HepG2 (cell line): ENCODE data around the gene NFASC. TPM values are rescaled to one million over a fixed set of nuclear protein-coding genes. Genes with fewer than 3 reads are reported as not detected.

Source experiments
- ATAC-seq: fragments of 200-7000 bp; cut with Tn5 transposase; 3 replicates; pipeline ENCODE4 v1.9.1; 2020; ENCODE audit warnings: mild to moderate bottlenecking, moderate library complexity
- BruUV-seq: library from RNA; stranded (reverse); fragments of 400-500 nt; replicated peaks from 2 replicates; lab custom pipeline; 2021; lab: Mats Ljungman, UMichigan
- CTCF ChIA-PET: fragments of 300-600 bp; formaldehyde crosslinking; extraction: SDS; loops from one replicate; lab custom pipeline; 2021; ENCODE audit warnings: low total read pairs, inconsistent platforms, low intra/inter-chr PET ratio; lab: Yijun Ruan, JAX
- POLR2A ChIA-PET: fragments of 350-600 bp; sonication (Branson Sonifier 250); formaldehyde crosslinking; loops from one replicate; lab custom pipeline; 2020; ENCODE audit warnings: antibody characterized with exemption, inconsistent platforms; lab: Yijun Ruan, JAX
- DNase-seq: peaks from one replicate; pipeline ENCODE4 v3.0.0-alpha.2; 2015; ENCODE audit warnings: low spot score
- FAIRE-seq: peaks from 3 replicates; lab custom pipeline; 2011; peaks lifted over from hg19 to GRCh38; lab: Jason Lieb, UNC
- H2AFZ ChIP-seq: one replicate; pipeline ENCODE4 v1.6.1; 2011; ENCODE audit warnings: low read length, inconsistent platforms
- H3K27ac ChIP-seq: fragments of 300-600 bp; 3 replicates; pipeline ENCODE4 v1.8.0; 2011; ENCODE audit warnings: mixed run types, mild to moderate bottlenecking, mixed read lengths, low read length, inconsistent platforms; ENCODE audit not compliant: insufficient read depth; ENCODE audit errors: extremely low read length
- H3K27me3 ChIP-seq, 2 experiments: fragments of 200-600 bp in 1 of 2; 2 replicates in 1 of 2; 3 replicates in 1 of 2; pipeline versions ENCODE4 v1.6.0 to v1.8.0; 2011; ENCODE audit warnings: low read length in 2 of 2, mild to moderate bottlenecking in 2 of 2, moderate library complexity in 2 of 2, inconsistent platforms in 1 of 2; ENCODE audit not compliant: insufficient read depth in 2 of 2, control insufficient read depth in 1 of 2
- H3K36me3 ChIP-seq, 2 experiments: fragments of 200-600 bp in 1 of 2; replicated peaks in 1 of 2; 2 replicates in 1 of 2; 3 replicates in 1 of 2; pipeline versions ENCODE4 v1.5.1 to v1.8.0; 2011; ENCODE audit warnings: low read length in 2 of 2, inconsistent platforms in 1 of 2; ENCODE audit not compliant: insufficient read depth in 2 of 2, control insufficient read depth in 1 of 2
- H3K4me1 ChIP-seq: 2 replicates; pipeline ENCODE4 v1.5.1; 2012; ENCODE audit warnings: low read length, inconsistent platforms; ENCODE audit not compliant: insufficient read depth
- H3K4me2 ChIP-seq: 2 replicates; pipeline ENCODE4 v1.6.0; 2011; ENCODE audit warnings: low read depth, low read length, inconsistent platforms
- H3K4me3 ChIP-seq, 3 experiments: fragments of 200-600 bp in 1 of 3; sonication (generic), shearing (Covaris generic) in 1 of 3; replicated peaks in 1 of 3; 2 replicates each; pipeline ENCODE4 v1.5.1; 2011 to 2016; ENCODE audit warnings: low read length in 3 of 3, inconsistent platforms in 2 of 3, low read depth in 2 of 3, mild to moderate bottlenecking in 2 of 3, control low read depth in 1 of 3, mixed read lengths in 1 of 3; ENCODE audit not compliant: insufficient read depth in 1 of 3
- H3K79me2 ChIP-seq: one replicate; pipeline ENCODE4 v1.6.1; 2011; ENCODE audit warnings: low read length, inconsistent platforms; ENCODE audit not compliant: insufficient read depth
- H3K9ac ChIP-seq: 2 replicates; pipeline ENCODE4 v1.6.0; 2011; ENCODE audit warnings: mild to moderate bottlenecking, low read depth, low read length, inconsistent platforms; ENCODE audit not compliant: insufficient read depth
- H3K9me3 ChIP-seq: 2 replicates; pipeline ENCODE4 v1.5.1; 2012; ENCODE audit warnings: mild to moderate bottlenecking, low read length
- H4K20me1 ChIP-seq: 2 replicates; pipeline ENCODE4 v1.6.0; 2011; ENCODE audit warnings: inconsistent platforms, mild to moderate bottlenecking, low read length, moderate library complexity; ENCODE audit not compliant: insufficient read depth
- BORCS8-MEF2B ChIP-seq: sonication (generic); formaldehyde crosslinking; IDR thresholded peaks from 2 replicates; pipeline ENCODE4 v1.8.0; 2022; ENCODE audit warnings: mild to moderate bottlenecking, missing genetic modification reagents
- NFIC ChIP-seq: IDR thresholded peaks from 2 replicates; pipeline ENCODE4 v1.6.1; 2012; ENCODE audit warnings: mild to moderate bottlenecking, low read length, inconsistent platforms
- SIN3A ChIP-seq: IDR thresholded peaks from 2 replicates; pipeline ENCODE4 v1.6.1; 2011; ENCODE audit warnings: low read depth, mild to moderate bottlenecking, control low read depth, low read length, borderline replicate concordance
- SP5 ChIP-seq: IDR thresholded peaks from 2 replicates; pipeline ENCODE4 v1.6.1; 2016; ENCODE audit warnings: low read depth, borderline replicate concordance
- ZNF839 ChIP-seq: sonication (generic); formaldehyde crosslinking; IDR thresholded peaks from 2 replicates; pipeline ENCODE4 v1.4.0; 2020; ENCODE audit warnings: missing genetic modification reagents, mild to moderate bottlenecking, borderline replicate concordance
- WGBS: methylation state at CpG from one replicate; pipeline ENCODE4 v1.1.6; 2017; ENCODE audit warnings: low lambda C conversion rate; 5-methylcytosine and 5-hydroxymethylcytosine counted together
- in situ Hi-C: cut with HindIII; loops from 2 replicates; pipeline ENCODE4 v1.10.0; 2017; ENCODE audit warnings: low pct_unique_long_range_greater_than_20kb; ENCODE audit not compliant: extremely low pct_ligation_motif_present
- intact Hi-C: fragments of 100-400 bp; cut with micrococcal nuclease; formaldehyde crosslinking; loops from one replicate; pipeline ENCODE4 v1.10.0; 2022; ENCODE audit not compliant: unreplicated experiment
- polyA plus RNA-seq, 8 experiments: library from polyadenylated mRNA; depleted of rRNA in 3 of 8; stranded (reverse) in 7 of 8; unstranded in 1 of 8; fragments of >200 nt; fragmentation: Illumina TruSeq in 4 of 8; extraction: Trizol in 4 of 8; gene quantifications; 2 replicates each; pipeline versions ENCODE4 v1.2.1 to v1.2.3, GENCODE V29; 2011 to 2016; ENCODE audit warnings: low read depth in 4 of 8, missing spikeins in 1 of 8, mixed read lengths in 1 of 8; ENCODE audit not compliant: insufficient read depth in 1 of 8
- total RNA-seq, 5 experiments: library from RNA; depleted of rRNA; stranded (reverse); fragments of >200 nt; fragmentation: Illumina TruSeq; extraction: Trizol; gene quantifications; 2 replicates each; pipeline ENCODE4 v1.2.3, GENCODE V29; 2016; ENCODE audit warnings: low read depth in 1 of 5
- TF ChIP-seq, protein P1 (sequence below): sonication (generic); formaldehyde crosslinking; IDR thresholded peaks from 2 replicates; pipeline ENCODE4 v1.4.0; 2020; ENCODE audit warnings: missing genetic modification reagents, borderline replicate concordance

The NFASC gene
- total and polyA plus RNA-seq, 2 of the 13 experiments (the other 11 are each of a cell fraction or from before 2014, with no cell fraction given): not detected

DNA sequence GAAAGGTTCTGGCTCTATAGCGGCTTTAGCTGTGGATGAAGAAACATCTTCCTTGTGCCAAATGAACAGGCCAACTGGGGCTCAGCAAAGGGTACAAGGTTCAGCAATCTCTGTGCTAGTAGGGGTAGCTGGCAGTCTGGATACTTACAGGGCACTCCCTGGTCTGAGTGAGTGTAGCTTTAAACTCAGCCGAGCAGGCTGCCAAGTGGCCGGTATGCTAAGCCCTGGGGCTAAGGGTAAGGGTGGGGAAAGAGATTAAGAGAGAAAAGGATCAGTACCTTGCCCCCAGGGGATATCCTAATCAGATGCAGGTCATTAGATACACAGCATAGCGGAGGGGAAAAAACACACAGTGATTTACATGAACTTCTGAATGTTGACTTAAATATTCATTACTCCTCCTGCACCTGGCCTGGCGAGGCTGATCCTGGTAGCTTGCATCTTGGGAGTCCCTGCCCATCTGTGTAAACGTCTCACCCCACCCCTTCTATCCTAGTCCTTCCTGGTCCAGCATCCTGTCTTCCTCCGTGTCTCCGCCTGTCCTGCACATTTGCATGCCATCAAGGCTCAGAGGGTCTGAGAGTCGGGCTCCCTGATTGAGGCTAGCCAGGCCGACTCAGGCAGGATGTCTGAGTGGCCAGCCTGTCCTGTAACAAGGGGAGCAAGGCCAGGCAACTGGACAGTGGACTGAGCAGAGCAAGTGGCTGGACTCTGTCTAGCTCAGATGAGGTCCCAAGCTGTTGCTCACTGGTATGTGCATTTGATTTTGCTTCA lies 132.9 kb downstream of the NFASC start:
- FAIRE-seq: no peak
- TF ChIP-seq NFIC: no peak
- no peak for TF ChIP-seq BORCS8-MEF2B (CRISPR knock-in tag)
- TF ChIP-seq SP5 (CRISPR knock-in tag): no peak
- TF ChIP-seq ZNF839 (CRISPR knock-in tag): no peak
- no peak for TF ChIP-seq SIN3A
- TF ChIP-seq, protein P1, sequence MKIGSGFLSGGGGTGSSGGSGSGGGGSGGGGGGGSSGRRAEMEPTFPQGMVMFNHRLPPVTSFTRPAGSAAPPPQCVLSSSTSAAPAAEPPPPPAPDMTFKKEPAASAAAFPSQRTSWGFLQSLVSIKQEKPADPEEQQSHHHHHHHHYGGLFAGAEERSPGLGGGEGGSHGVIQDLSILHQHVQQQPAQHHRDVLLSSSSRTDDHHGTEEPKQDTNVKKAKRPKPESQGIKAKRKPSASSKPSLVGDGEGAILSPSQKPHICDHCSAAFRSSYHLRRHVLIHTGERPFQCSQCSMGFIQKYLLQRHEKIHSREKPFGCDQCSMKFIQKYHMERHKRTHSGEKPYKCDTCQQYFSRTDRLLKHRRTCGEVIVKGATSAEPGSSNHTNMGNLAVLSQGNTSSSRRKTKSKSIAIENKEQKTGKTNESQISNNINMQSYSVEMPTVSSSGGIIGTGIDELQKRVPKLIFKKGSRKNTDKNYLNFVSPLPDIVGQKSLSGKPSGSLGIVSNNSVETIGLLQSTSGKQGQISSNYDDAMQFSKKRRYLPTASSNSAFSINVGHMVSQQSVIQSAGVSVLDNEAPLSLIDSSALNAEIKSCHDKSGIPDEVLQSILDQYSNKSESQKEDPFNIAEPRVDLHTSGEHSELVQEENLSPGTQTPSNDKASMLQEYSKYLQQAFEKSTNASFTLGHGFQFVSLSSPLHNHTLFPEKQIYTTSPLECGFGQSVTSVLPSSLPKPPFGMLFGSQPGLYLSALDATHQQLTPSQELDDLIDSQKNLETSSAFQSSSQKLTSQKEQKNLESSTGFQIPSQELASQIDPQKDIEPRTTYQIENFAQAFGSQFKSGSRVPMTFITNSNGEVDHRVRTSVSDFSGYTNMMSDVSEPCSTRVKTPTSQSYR (CRISPR knock-in tag): no peak
- TF ChIP-seq, all 625 proteins: peak for 0
- Histone ChIP-seq H3K4me2 (no peak overlapping the region), H3K9me3 (no peaks in the 10 kb centered on the region), H2AFZ (no peak overlapping the region), H3K79me2 (no peaks in the 10 kb centered on the region), H3K27me3 (peaks cover 2 to 61% of the 10 kb centered on the region in 2 experiments; a peak in 4 of 5 replicates), H3K4me1 (no peaks in the 10 kb centered on the region), H3K9ac (no peak overlapping the region), H3K27ac (no peak overlapping the region), H3K4me3 (no peak overlapping the region), H4K20me1 (no peaks in the 10 kb centered on the region), H3K36me3 (no peaks in the 10 kb centered on the region)
- in situ Hi-C loops: no loop called here
- POLR2A ChIA-PET: no interaction called here
- intact Hi-C loops: no loop called here
- CTCF ChIA-PET: no interaction called here
- no peak for ATAC-seq
- no TSS peak for BruUV-seq
- 26% methylated on average over 10 of the region's 10 CpGs for WGBS
- DNase-seq: no peak
